CD4-positive, CD25-positive, alpha-beta regulatory T cell (primary cell): ENCODE measurements around the gene ASPHD2. TPM values are rescaled to one million over a fixed set of nuclear protein-coding genes. Genes with fewer than 3 reads are reported as not detected.

Experiments used
- ATAC-seq, 2 donors: fragments of 150-1000 bp; cut with Tn5 transposase; one replicate each; pipeline ENCODE4 v1.10.0; 2021; ENCODE audit warnings: low read depth in 2 of 2, moderate number of reproducible peaks in 2 of 2, moderate library complexity in 1 of 2
- DNase-seq, 3 donors: peaks; one replicate each; pipeline versions ENCODE4 v3.0.0 to v3.0.0-alpha.2; 2012 to 2022; ENCODE audit warnings: mixed read lengths in 1 of 3
- H3K27ac ChIP-seq: one replicate; pipeline ENCODE4 v1.7.0; 2013; ENCODE audit warnings: mild to moderate bottlenecking, low read length; ENCODE audit not compliant: insufficient read depth, poor library complexity, severe bottlenecking
- H3K27me3 ChIP-seq: one replicate; pipeline ENCODE4 v1.7.0; 2013; ENCODE audit warnings: low read length; ENCODE audit not compliant: control insufficient read depth, insufficient read depth
- H3K36me3 ChIP-seq: one replicate; pipeline ENCODE4 v1.7.0; 2013; ENCODE audit warnings: mild to moderate bottlenecking, low read length, moderate library complexity; ENCODE audit not compliant: control insufficient read depth, insufficient read depth
- H3K4me1 ChIP-seq: 2 replicates; pipeline ENCODE4 v1.7.0; 2013; ENCODE audit warnings: mild to moderate bottlenecking, low read length; ENCODE audit not compliant: insufficient read depth, control insufficient read depth, poor library complexity, severe bottlenecking
- H3K4me3 ChIP-seq: one replicate; pipeline ENCODE4 v1.7.0; 2013; ENCODE audit warnings: low read depth, mild to moderate bottlenecking, low read length, moderate library complexity
- H3K9me3 ChIP-seq, 2 experiments: 1 replicate in 1 of 2; 2 replicates in 1 of 2; pipeline ENCODE4 v1.7.0; 2013; ENCODE audit warnings: low read length in 2 of 2, mild to moderate bottlenecking in 1 of 2, moderate library complexity in 1 of 2; ENCODE audit not compliant: control insufficient read depth in 2 of 2
- H3K27ac Mint-ChIP-seq, 3 donors: one replicate each; pipeline ENCODE4 v1.8.0; 2020 to 2022; ENCODE audit warnings: mild to moderate bottlenecking in 3 of 3, mixed read lengths in 3 of 3, moderate library complexity in 2 of 3
- H3K27me3 Mint-ChIP-seq: one replicate; pipeline ENCODE4 v1.8.0; 2022; ENCODE audit warnings: mild to moderate bottlenecking, mixed read lengths
- H3K36me3 Mint-ChIP-seq: one replicate; pipeline ENCODE4 v1.8.0; 2020; ENCODE audit warnings: mixed read lengths
- H3K4me1 Mint-ChIP-seq, 4 donors: one replicate each; pipeline ENCODE4 v1.8.0; 2020 to 2022; ENCODE audit warnings: mixed read lengths in 4 of 4, mild to moderate bottlenecking in 1 of 4
- H3K4me3 Mint-ChIP-seq, 4 donors: one replicate each; pipeline ENCODE4 v1.8.0; 2020 to 2022; ENCODE audit warnings: mild to moderate bottlenecking in 4 of 4, mixed read lengths in 4 of 4, moderate library complexity in 3 of 4
- H3K9me3 Mint-ChIP-seq, 7 donors: one replicate each; pipeline ENCODE4 v1.8.0; 2020 to 2022; ENCODE audit warnings: mixed read lengths in 7 of 7, mild to moderate bottlenecking in 3 of 7, moderate library complexity in 2 of 7
- polyA plus RNA-seq, 4 donors: library from polyadenylated mRNA; unstranded; fragments of 300-500 nt; fragmentation: Illumina TruSeq; gene quantifications; one replicate each; pipeline ENCODE4 v1.2.3, GENCODE V29; 2021
- total RNA-seq: library from RNA; stranded (reverse); gene quantifications from one replicate; pipeline ENCODE4 v1.2.3, GENCODE V29; 2022

Gene ASPHD2
- total and polyA plus RNA-seq, 5 donors from 2014 or later, result 3.1 to 8.5 (median 4.3) TPM

DNA sequence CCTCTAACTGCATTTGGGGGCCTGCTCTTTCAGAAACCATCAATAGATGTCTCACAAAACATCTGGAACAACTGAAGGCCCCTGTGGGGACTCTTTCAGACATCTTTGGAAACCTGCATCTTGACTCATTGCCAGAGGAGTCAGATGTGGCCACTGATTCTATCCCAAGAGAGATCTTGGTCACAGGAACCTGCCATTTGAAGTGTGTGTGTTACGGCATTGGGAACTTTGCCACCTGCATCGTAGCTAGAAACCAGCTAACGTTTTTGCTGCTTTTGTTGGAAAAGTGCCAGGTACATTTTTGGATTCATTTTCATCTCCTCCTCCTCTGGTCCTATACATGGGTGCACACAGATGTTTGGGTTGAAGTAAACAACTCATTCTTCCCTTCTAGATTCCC, 58.9 kb downstream of the ASPHD2 start:
- Mint-ChIP-seq H3K36me3 (peaks cover 22% of the 10 kb centered on the region), H3K27ac (no peak overlapping the region), H3K9me3 (no peaks in the 10 kb centered on the region), H3K4me3 (peak overlapping the region in 1 of 4 donors; percentile 34), H3K27me3 (no peaks in the 10 kb centered on the region), H3K4me1 (peaks cover 16 to 29% (median 26%) of the 10 kb centered on the region in 4 donors)
- peaks cover 19% of the 10 kb centered on the region for H3K4me1 ChIP-seq
- peaks cover 56% of the 10 kb centered on the region for H3K36me3 ChIP-seq
- ATAC-seq, result no peak
- no peak for DNase-seq
- H3K4me3 ChIP-seq, result no peak overlapping the region
- H3K9me3 ChIP-seq, result no peaks in the 10 kb centered on the region
- H3K27me3 ChIP-seq, result no peaks in the 10 kb centered on the region
- H3K27ac ChIP-seq, result no peak overlapping the region

DNA sequence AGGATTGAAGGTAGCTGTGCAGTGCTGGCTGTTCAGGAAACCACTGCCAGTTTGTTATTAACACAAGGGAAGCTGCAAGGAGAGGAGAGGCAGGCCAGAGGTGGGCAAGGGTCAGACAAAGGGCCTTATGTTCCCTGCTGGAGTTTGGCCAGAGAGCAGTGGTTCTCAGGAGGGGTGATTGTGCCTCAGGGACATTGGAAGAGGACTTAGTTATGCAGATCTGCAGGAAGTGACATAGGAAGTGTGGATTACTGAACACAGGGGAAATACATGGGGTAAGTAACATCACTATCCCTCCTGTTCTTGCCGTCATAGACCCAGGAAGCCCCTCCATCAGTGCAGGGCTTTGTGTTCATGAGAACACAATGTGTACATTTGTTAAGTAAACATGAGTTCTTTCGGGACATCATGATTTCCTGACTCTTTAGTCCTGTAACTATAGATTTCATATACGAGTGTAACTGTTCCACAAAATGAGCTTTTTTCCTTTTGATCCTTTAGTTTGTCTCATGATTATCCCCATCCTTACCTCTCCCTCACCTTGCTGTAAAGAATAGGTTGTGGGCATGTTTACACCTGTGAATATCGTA, 60.5 kb downstream of the ASPHD2 start:
- Histone ChIP-seq H3K4me3 (no peak overlapping the region), H3K36me3 (peaks cover 71% of the 10 kb centered on the region), H3K4me1 (peaks cover 9% of the 10 kb centered on the region), H3K27me3 (no peaks in the 10 kb centered on the region), H3K9me3 (no peaks in the 10 kb centered on the region), H3K27ac (no peak overlapping the region)
- no peak for DNase-seq
- no peak for ATAC-seq
- Mint-ChIP-seq H3K9me3 (no peaks in the 10 kb centered on the region), H3K27ac (peak overlapping the region; percentile 27 to 74 (median 60)), H3K4me1 (peaks cover 8 to 24% (median 17%) of the 10 kb centered on the region in 4 donors), H3K27me3 (no peaks in the 10 kb centered on the region), H3K36me3 (peaks cover 29% of the 10 kb centered on the region), H3K4me3 (no peak overlapping the region)

- no peak overlapping the region for H3K27ac ChIP-seq
- H3K9me3 ChIP-seq, result no peaks in the 10 kb centered on the region
- H3K4me1 ChIP-seq, result no peaks in the 10 kb centered on the region
- no peak overlapping the region for H3K4me3 ChIP-seq
- H3K36me3 ChIP-seq, result peaks cover 97% of the 10 kb centered on the region
- Mint-ChIP-seq H3K4me3 (no peak overlapping the region), H3K36me3 (peaks cover 38% of the 10 kb centered on the region), H3K9me3 (no peaks in the 10 kb centered on the region), H3K27me3 (no peaks in the 10 kb centered on the region), H3K4me1 (peaks cover 0 to 9% (median 0%) of the 10 kb centered on the region in 4 donors), H3K27ac (no peak overlapping the region)
- DNase-seq, result no peak
- no peak for ATAC-seq
- H3K27me3 ChIP-seq, result no peaks in the 10 kb centered on the region
Measured at GRCh38 chr22:26492220-26492619, 63.2 kb downstream of the ASPHD2 start.

DNA sequence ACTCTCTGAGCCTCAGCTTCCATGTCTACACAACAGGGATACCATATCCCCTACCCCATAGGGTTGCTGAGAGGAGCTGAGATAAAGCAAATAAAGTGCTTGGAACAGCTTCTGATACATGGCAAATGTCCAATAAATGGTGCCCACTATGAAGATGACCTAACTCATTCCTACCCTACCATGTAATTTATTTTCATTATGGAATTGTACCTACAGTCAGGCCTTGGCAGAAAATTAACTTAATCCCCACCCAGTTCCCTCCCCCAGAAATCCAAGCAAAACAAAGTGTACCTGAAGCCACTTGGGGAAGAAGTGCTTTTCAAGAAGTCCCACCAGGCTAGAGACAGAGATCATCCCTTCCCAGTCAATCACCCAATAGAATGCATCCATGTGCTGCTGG, 65.4 kb downstream of the ASPHD2 start:
- H3K9me3 Mint-ChIP-seq, result no peaks in the 10 kb centered on the region
- H3K4me3 Mint-ChIP-seq, result no peak overlapping the region
- H3K4me1 Mint-ChIP-seq, result peaks cover 0 to 2% (median 1%) of the 10 kb centered on the region in 4 donors
- no peaks in the 10 kb centered on the region for H3K27me3 ChIP-seq
- ATAC-seq (no peak), DNase-seq (no peak)
- H3K27ac Mint-ChIP-seq, result peak overlapping the region in 1 of 3 donors; percentile 55
- no peak overlapping the region for H3K27ac ChIP-seq
- peaks cover 48% of the 10 kb centered on the region for H3K36me3 Mint-ChIP-seq
- H3K36me3 ChIP-seq, result peaks cover 91% of the 10 kb centered on the region
- H3K4me3 ChIP-seq, result no peak overlapping the region
- H3K27me3 Mint-ChIP-seq, result no peaks in the 10 kb centered on the region
- H3K4me1 ChIP-seq, result no peaks in the 10 kb centered on the region
- H3K9me3 ChIP-seq, result no peaks in the 10 kb centered on the region

Other genes with a start within 250 kb of the ASPHD2 start
- gene HPS4, start 54.5 kb downstream of the ASPHD2 start, total RNA-seq, result 44.6 TPM
- gene HPS4, start 54.5 kb downstream of the ASPHD2 start, polyA plus RNA-seq, result 10 to 100 TPM; 12.0 to 16.1 (median 13.6) TPM
- 27.3 TPM for gene SRRD, start 54.6 kb downstream of the ASPHD2 start, total RNA-seq
- 10 to 100 TPM; 25.5 to 34.7 (median 29.1) TPM for gene SRRD, start 54.6 kb downstream of the ASPHD2 start, polyA plus RNA-seq
- 109 TPM for gene TFIP11, start 83.2 kb downstream of the ASPHD2 start, total RNA-seq
- gene TFIP11, start 83.2 kb downstream of the ASPHD2 start, polyA plus RNA-seq, result 10 to 100 TPM; 31.9 to 43.7 (median 39.2) TPM
- 36.0 TPM for gene TPST2, start 160.9 kb downstream of the ASPHD2 start, total RNA-seq
- gene TPST2, start 160.9 kb downstream of the ASPHD2 start, polyA plus RNA-seq, result 10 to 100 TPM; 48.1 to 64.6 (median 59.3) TPM
- not detected for gene CRYBB1, start 188.8 kb downstream of the ASPHD2 start, total RNA-seq
- gene CRYBB1, start 188.8 kb downstream of the ASPHD2 start, polyA plus RNA-seq, result not detected
- not detected for gene CRYBA4, start 192.7 kb downstream of the ASPHD2 start, total RNA-seq
- under 1 TPM in 1 of 4 donors, not detected in 3; 0.59 TPM for gene CRYBA4, start 192.7 kb downstream of the ASPHD2 start, polyA plus RNA-seq
- 305 TPM for gene MIAT, start 228.3 kb downstream of the ASPHD2 start, total RNA-seq
- 1 to 10 TPM; 1.4 to 3.1 (median 2.4) TPM for gene MIAT, start 228.3 kb downstream of the ASPHD2 start, polyA plus RNA-seq